Measurements from ENCODE around the gene ZDHHC14.

DNA sequence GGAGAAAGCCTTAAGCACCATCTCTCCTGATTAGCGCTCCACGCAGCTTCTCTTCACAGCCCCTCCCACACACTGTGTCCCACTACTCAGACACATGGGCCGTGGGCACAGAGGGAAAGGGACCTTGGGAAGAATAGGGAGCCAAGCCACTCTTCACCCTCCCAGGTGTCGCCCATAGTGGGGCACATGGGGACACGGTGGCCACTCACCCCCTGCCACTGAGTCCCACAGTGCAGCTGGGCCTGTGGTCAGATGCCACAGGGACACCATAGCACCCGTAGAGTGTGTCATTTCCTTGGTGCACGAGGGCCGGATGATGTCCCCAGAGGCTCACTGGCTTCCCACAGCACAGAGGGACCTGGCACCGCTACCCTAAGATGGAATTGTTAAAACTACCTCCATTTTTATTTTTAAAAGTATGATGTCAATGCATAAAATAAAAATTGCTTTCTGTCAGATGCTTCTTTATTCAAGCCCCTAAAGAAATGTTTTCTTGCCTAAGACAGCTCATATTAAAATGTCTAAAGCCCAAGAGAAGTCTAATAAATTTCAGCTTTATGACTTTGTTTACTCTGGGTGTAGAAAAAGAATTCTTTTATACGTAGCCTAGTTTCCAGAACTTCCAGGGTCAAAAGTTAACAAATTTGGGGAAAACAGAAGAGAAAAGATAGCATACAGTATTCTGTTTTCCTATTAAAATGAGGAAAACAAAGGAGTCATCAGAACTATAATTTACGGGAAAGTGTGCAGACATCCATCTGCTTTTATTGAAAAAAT, 251.0 kb downstream of the ZDHHC14 start:
- TF ChIP-seq CTCF (IDR thresholded peaks at IDR 0.05), result no peak
- no peak for TF ChIP-seq EP300 (IDR thresholded peaks at IDR 0.05)
